ENCODE measurements around the gene TAF12.
"Not testable (repeated sequence)": the region's sequence is repeated elsewhere in the genome, so short reads cannot be mapped to it uniquely, and the experiment has no call there.

Gene TAF12, protein sequence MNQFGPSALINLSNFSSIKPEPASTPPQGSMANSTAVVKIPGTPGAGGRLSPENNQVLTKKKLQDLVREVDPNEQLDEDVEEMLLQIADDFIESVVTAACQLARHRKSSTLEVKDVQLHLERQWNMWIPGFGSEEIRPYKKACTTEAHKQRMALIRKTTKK

DNA sequence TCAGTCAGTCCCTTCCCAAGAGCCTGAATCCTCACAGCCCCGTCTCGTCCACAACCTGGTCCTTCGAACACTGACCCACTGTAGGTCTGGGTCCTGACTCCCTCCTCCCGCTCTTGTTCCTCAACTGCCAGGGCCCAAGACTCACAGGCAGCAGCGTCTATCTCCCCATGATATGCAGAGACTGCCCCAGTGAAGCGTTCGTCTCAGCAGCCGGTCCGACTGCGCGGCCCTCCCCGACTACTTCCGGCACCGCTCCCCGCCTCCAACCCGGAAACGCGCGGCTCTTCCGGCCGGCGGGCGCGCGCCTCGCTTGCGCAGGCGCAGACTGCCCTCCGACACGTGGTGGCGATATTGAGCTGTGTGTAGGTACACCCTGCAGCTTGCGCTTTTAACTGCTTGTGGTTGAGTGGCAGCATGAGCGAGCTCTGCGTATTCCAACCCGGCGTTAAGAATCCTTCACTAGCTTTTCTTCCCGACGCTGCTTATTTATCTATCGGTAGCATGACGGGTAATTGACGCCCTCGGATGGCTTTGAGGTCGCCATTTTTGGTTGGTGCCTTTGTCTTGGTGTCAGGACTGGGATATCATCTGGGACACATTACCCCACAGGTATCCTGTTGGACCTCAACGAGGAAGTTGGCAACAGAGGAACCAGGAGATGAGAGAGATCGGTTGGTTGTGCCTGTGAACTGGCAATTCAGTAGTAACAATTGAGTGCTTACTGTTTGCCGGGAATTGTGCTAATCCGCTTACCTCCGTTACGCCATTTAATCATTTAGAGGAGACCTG, at the start of gene TAF12:
Gene TAF12, minus strand, starts transcription at position 221 of the 789 bp plus-strand sequence. CDS start 20,986 bp downstream, outside the sequence.
- peak within 1 kb of the TSS; percentile 60 for H3K4me3 ChIP-seq (ENCODE audit: low read length)
- H3K27me3 ChIP-seq (ENCODE audit: control insufficient read depth, insufficient read depth, low read length) = no peaks in the 10 kb centered on the region
- no peaks in the 10 kb centered on the region for H3K9me3 ChIP-seq (ENCODE audit: control insufficient read depth, insufficient read depth, low read length)
- no peaks in the 10 kb centered on the region for H3K36me3 ChIP-seq (ENCODE audit: control insufficient read depth, insufficient read depth, low read length)
- H3K27ac ChIP-seq (ENCODE audit: low read length) = no peak within 1 kb of the TSS
- no CpG with 5 or more reads among the region's 49 CpGs for WGBS (ENCODE audit: insufficient coverage, insufficient read length)
- DNase-seq (ENCODE audit: low read depth, low spot score) = peak; percentile 91
- H3K4me1 ChIP-seq (ENCODE audit: control insufficient read depth, insufficient read depth, low read length) = no peaks in the 10 kb centered on the region

DNA sequence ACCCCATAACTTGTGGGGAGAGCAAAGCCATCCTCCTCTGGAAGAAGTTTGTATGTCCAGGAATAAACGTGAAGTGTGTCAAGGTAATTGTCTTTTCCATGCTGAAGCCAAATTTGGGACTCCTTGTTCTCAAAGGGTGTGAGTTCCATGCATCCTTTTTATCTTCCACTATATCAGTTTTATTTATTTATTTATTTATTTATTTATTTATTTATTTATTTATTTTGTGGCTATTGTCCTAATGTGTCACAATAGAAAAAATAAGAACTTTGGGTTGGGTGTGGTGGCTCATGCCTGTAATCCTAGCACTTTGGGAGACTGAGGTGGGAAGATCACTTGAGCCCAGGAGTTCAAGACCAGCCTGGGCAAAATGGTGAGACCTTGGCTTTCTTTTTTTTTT, 48.8 kb upstream of the TAF12 start:
- not testable (repeated sequence) for H3K27me3 ChIP-seq (ENCODE audit: control insufficient read depth, insufficient read depth, low read length); H3K4me1 ChIP-seq (ENCODE audit: control insufficient read depth, insufficient read depth, low read length); H3K9me3 ChIP-seq (ENCODE audit: control insufficient read depth, insufficient read depth, low read length); H3K36me3 ChIP-seq (ENCODE audit: control insufficient read depth, insufficient read depth, low read length); H3K4me3 ChIP-seq (ENCODE audit: low read length); H3K27ac ChIP-seq (ENCODE audit: low read length); DNase-seq (ENCODE audit: low read depth, low spot score)
- no CpG with 5 or more reads among the region's 1 CpG for WGBS (ENCODE audit: insufficient coverage, insufficient read length)

DNA sequence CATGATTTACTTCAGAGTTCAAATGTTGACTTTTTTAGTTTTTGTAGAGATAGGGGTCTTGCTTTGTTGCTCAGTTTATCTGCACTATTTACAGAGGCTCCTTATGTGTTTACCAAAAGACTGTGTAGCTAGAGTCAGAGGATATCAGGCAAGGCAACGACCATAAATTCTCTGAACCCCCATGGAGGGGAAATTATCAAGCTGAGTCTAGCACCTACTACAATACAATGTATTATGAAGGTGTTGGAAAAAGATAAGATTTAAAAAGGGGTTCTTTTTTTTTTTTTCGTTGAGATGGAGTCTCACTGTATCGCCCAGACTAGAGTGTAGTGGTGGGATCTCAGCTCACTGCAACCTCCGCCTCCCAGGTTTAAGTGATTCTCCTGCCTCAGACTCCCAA, 42.1 kb upstream of the TAF12 start:
- H3K4me3 ChIP-seq (ENCODE audit: low read length) = no peak overlapping the region
- no peaks in the 10 kb centered on the region for H3K9me3 ChIP-seq (ENCODE audit: control insufficient read depth, insufficient read depth, low read length)
- no peaks in the 10 kb centered on the region for H3K27me3 ChIP-seq (ENCODE audit: control insufficient read depth, insufficient read depth, low read length)
- WGBS (ENCODE audit: insufficient coverage, insufficient read length) = no CpG with 5 or more reads among the region's 4 CpGs
- peaks cover 3% of the 10 kb centered on the region; the same call in 1 of the 2 replicates for H3K36me3 ChIP-seq (ENCODE audit: control insufficient read depth, insufficient read depth, low read length)
- no peaks in the 10 kb centered on the region for H3K4me1 ChIP-seq (ENCODE audit: control insufficient read depth, insufficient read depth, low read length)
- no peak for DNase-seq (ENCODE audit: low read depth, low spot score)
- no peak overlapping the region for H3K27ac ChIP-seq (ENCODE audit: low read length)

DNA sequence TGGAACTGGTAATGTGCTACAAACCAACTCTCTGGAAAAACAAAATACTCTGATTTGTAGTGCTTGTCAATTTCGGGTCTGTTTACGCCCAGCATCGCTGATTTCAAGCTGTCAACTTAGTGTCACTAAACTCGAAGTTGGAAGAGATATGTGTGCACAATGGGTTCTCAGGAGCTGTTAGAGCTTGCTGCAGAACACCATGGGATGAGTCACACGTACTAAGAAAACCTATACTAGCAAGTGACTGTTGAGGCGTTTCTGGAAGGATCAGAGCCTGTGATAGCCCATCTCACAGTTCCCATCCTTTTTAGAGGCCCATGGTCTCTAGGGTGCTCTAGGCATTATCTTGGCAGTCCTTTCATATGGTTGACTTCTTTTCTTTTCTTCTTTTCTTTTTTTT, 40.0 kb upstream of the TAF12 start:
- Histone ChIP-seq H3K27ac (ENCODE audit: low read length) (no peak overlapping the region), H3K4me3 (ENCODE audit: low read length) (no peak overlapping the region), H3K27me3 (ENCODE audit: control insufficient read depth, insufficient read depth, low read length) (no peaks in the 10 kb centered on the region), H3K4me1 (ENCODE audit: control insufficient read depth, insufficient read depth, low read length) (no peaks in the 10 kb centered on the region), H3K9me3 (ENCODE audit: control insufficient read depth, insufficient read depth, low read length) (no peaks in the 10 kb centered on the region), H3K36me3 (ENCODE audit: control insufficient read depth, insufficient read depth, low read length) (peaks cover 3% of the 10 kb centered on the region; the same call in 1 of the 2 replicates)
- WGBS (ENCODE audit: insufficient coverage, insufficient read length) = no CpG with 5 or more reads among the region's 6 CpGs
- no peak for DNase-seq (ENCODE audit: low read depth, low spot score)

DNA sequence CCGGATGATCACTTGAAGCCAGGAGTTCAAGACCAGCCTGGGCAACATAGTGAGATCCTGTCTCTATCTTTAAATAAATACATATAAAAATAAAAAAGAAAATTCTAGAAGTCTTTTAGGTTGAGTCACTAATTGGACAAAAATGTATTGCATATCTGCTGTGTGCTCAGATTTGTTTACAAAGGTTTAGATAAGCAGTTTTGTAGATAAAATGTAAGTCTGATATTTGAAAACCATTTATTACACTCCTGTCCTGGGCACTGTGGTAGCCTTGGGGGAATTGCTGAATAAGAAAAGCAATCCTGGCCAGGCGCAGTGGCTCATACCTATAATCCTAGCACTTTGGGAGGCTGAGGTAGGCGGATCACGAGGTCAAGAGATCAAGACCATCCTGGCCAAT, 37.3 kb upstream of the TAF12 start:
- H3K9me3 ChIP-seq (ENCODE audit: control insufficient read depth, insufficient read depth, low read length) = no peaks in the 10 kb centered on the region
- DNase-seq (ENCODE audit: low read depth, low spot score) = no peak
- H3K4me3 ChIP-seq (ENCODE audit: low read length) = no peak overlapping the region
- H3K27ac ChIP-seq (ENCODE audit: low read length) = no peak overlapping the region
- peaks cover 3% of the 10 kb centered on the region; the same call in 1 of the 2 replicates for H3K36me3 ChIP-seq (ENCODE audit: control insufficient read depth, insufficient read depth, low read length)
- H3K27me3 ChIP-seq (ENCODE audit: control insufficient read depth, insufficient read depth, low read length) = no peaks in the 10 kb centered on the region
- H3K4me1 ChIP-seq (ENCODE audit: control insufficient read depth, insufficient read depth, low read length) = no peaks in the 10 kb centered on the region
- no CpG with 5 or more reads among the region's 4 CpGs for WGBS (ENCODE audit: insufficient coverage, insufficient read length)

DNA sequence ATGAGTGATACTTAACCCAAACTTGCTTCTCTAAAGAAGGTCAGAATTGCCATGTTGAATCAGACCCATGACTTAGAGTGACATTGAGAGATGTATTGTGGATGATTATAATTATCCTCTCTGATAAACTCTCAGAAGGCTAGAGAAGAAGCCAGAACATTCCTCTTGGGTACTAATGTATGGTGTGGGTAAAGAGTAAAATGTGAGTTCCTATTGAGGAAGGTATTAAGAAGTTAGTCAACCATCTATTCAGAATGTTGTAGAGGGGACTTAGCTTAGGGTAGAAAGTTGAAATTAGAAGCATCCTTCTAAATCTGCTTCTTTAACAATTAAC, 33.0 kb upstream of the TAF12 start:
- no peak for DNase-seq (ENCODE audit: low read depth, low spot score)
- Histone ChIP-seq H3K4me1 (ENCODE audit: control insufficient read depth, insufficient read depth, low read length) (no peaks in the 10 kb centered on the region), H3K4me3 (ENCODE audit: low read length) (no peak overlapping the region), H3K36me3 (ENCODE audit: control insufficient read depth, insufficient read depth, low read length) (no peaks in the 10 kb centered on the region), H3K27ac (ENCODE audit: low read length) (no peak overlapping the region), H3K9me3 (ENCODE audit: control insufficient read depth, insufficient read depth, low read length) (no peaks in the 10 kb centered on the region), H3K27me3 (ENCODE audit: control insufficient read depth, insufficient read depth, low read length) (no peaks in the 10 kb centered on the region)

DNA sequence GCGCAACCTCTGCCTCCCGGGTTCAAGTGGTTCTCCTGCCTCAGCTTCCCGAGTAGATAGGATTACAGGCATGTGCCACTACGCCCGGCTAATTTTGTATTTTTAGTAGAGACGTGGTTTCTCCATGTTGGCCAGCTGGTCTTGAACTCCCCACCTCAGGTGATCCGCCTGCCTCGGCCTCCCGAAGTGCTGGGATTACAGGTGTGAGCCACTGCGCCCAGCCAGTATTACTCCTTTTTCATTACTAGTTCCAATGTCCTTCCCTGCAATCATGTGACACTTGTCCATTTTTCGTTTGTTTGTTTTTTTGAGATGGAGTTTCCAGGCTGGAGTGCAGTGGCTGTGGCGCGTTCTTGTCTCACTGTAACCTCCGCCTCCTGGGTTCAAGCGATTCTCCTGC, 30.1 kb upstream of the TAF12 start:
- not testable (repeated sequence) for H3K27me3 ChIP-seq (ENCODE audit: control insufficient read depth, insufficient read depth, low read length); H3K9me3 ChIP-seq (ENCODE audit: control insufficient read depth, insufficient read depth, low read length); DNase-seq (ENCODE audit: low read depth, low spot score); H3K4me3 ChIP-seq (ENCODE audit: low read length); H3K36me3 ChIP-seq (ENCODE audit: control insufficient read depth, insufficient read depth, low read length); H3K27ac ChIP-seq (ENCODE audit: low read length); H3K4me1 ChIP-seq (ENCODE audit: control insufficient read depth, insufficient read depth, low read length)
- WGBS (ENCODE audit: insufficient coverage, insufficient read length) = no CpG with 5 or more reads among the region's 15 CpGs

DNA sequence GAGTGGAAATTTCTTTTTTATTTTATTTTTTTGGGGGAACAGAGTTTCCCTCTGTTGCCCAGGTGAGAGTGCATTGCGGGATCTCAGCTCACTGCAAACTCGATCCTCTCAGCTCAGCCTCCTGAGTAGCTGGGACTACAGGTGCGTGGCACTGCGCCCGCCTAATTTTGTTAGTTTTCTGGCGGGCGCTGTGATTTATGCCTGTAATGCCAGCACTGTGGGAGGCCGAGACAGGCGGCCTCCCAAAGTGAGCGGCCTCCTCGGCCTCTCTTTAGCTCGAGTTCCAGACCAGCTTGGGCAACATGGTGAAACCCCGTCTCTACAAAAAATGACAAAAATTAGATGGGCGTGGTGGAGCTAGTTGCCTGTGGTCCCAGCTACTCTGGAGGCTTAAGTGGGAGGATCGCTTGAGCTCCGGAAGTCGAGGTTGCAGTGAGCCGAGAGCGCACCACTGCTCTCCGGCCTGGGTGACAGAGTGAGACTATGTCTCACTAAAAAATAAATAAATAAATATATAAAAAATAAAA, 28.4 kb upstream of the TAF12 start:
- WGBS (ENCODE audit: insufficient coverage, insufficient read length) = no CpG with 5 or more reads among the region's 20 CpGs
- no peak for DNase-seq (ENCODE audit: low read depth, low spot score)
- H3K27me3 ChIP-seq (ENCODE audit: control insufficient read depth, insufficient read depth, low read length) = no peaks in the 10 kb centered on the region
- H3K36me3 ChIP-seq (ENCODE audit: control insufficient read depth, insufficient read depth, low read length) = no peaks in the 10 kb centered on the region
- H3K9me3 ChIP-seq (ENCODE audit: control insufficient read depth, insufficient read depth, low read length) = no peaks in the 10 kb centered on the region
- no peak overlapping the region for H3K4me3 ChIP-seq (ENCODE audit: low read length)
- H3K4me1 ChIP-seq (ENCODE audit: control insufficient read depth, insufficient read depth, low read length) = no peaks in the 10 kb centered on the region
- H3K27ac ChIP-seq (ENCODE audit: low read length) = no peak overlapping the region

DNA sequence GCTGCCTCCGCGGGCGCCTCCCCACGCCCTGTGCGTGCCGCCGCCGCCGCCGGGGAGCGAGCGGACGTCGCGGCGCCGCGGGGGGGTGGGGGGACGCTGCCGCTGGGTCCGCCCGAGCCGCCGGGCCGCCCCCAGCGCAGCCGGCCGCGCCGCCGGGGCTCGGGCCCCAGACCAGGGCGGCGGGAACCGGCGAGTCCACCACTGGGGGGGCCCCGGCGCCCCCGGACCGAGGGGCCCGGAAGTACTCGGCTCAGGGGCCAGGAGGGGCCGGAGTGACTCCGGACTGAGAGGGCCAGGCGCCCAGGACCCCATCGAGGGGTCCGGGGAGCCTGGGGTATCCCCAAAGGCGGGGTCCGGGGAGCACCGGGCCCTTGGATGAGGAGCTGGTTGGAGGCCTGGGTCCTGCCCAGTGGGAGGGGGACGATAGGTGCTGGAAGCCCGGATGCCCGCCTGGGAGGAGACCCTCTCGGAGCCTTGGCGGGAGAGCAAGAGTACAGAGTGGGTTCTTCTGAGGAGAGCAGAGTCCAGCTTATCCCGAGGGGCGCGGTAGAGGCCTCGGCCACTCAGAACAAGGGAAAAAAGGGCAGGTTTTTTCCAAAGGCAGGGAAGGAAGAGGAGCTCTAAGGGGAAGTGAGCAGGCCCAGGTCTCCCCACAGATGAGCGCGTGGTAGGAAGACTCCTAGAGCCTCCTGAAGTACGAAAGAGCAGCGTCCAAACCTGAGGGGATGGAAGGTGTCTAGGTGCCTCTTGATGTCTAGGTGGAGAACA, 26.3 kb upstream of the TAF12 start:
- Histone ChIP-seq H3K27ac (ENCODE audit: low read length) (no peak overlapping the region), H3K4me1 (ENCODE audit: control insufficient read depth, insufficient read depth, low read length) (no peaks in the 10 kb centered on the region), H3K36me3 (ENCODE audit: control insufficient read depth, insufficient read depth, low read length) (no peaks in the 10 kb centered on the region), H3K9me3 (ENCODE audit: control insufficient read depth, insufficient read depth, low read length) (no peaks in the 10 kb centered on the region), H3K27me3 (ENCODE audit: control insufficient read depth, insufficient read depth, low read length) (no peaks in the 10 kb centered on the region), H3K4me3 (ENCODE audit: low read length) (peak overlapping the region; percentile 52)
- WGBS (ENCODE audit: insufficient coverage, insufficient read length) = no CpG with 5 or more reads among the region's 63 CpGs
- no peak for DNase-seq (ENCODE audit: low read depth, low spot score)

DNA sequence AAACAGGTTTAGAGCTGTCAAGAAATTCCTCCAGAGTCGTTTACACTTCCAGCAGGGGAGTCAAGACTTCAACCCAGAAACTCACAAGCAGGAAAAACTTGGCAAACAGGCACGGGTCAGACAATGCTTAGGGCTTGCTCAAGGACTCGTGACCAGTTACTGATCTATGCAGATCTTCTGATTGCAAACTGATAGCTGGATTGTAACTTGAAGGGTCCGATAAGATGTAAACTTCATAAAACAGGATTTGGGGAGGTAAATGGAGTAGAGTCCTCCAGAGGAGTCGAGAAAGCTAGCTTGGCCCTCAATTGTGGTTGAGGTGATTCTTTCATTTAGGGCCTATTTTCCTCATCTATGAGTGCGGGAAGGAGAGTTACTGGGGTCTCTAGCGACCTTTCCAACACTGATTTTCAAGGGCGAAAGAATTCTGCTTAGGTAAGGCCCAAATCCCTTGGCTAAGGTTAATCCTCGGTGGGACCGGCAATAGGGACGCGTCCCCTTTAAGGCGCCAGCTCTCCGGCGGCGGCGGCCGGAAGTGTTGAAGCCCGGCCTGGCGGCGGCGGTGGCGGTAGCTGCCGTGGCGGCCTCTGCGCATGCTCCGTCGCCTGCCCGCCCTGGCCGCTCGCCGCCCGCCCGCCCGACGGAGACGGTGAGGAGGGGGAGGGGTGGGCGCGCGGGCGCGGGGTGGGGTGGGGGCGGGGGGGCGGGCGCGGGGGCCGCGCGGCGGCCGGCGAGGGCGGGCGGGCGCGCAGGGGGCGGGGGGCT, 25.5 kb upstream of the TAF12 start, which contains the start of gene GMEB1:
Gene GMEB1, plus strand, starts transcription at position 594 of the 765 bp plus-strand sequence. CDS start 14,829 bp downstream, outside the sequence.
- peak within 1 kb of the TSS; percentile 52 for H3K4me3 ChIP-seq (ENCODE audit: low read length)
- no peaks in the 10 kb centered on the region for H3K9me3 ChIP-seq (ENCODE audit: control insufficient read depth, insufficient read depth, low read length)
- H3K27ac ChIP-seq (ENCODE audit: low read length) = no peak within 1 kb of the TSS
- WGBS (ENCODE audit: insufficient coverage, insufficient read length) = no CpG with 5 or more reads among the region's 57 CpGs
- H3K4me1 ChIP-seq (ENCODE audit: control insufficient read depth, insufficient read depth, low read length) = no peaks in the 10 kb centered on the region
- no peak for DNase-seq (ENCODE audit: low read depth, low spot score)
- H3K36me3 ChIP-seq (ENCODE audit: control insufficient read depth, insufficient read depth, low read length) = no peaks in the 10 kb centered on the region
- no peaks in the 10 kb centered on the region for H3K27me3 ChIP-seq (ENCODE audit: control insufficient read depth, insufficient read depth, low read length)

Data from iPS DF 6.9 (cell line).